ENCODE measurements around the gene HSBP1. TPM values are rescaled to one million over a fixed set of nuclear protein-coding genes. Genes with fewer than 3 reads are reported as not detected.
A peak's percentile ranks its signal among the peaks of the same experiment; 100 is the strongest.

HSBP1 gene
- total RNA-seq, 2 donors from 2014 or later, result 10.7 to 30.5 TPM

GRCh38 chr16:83806036-83806435 is 1.7 kb upstream of the HSBP1 start:
- Histone ChIP-seq H3K27me3 (no peaks in the 10 kb centered on the region), H3K9me3 (no peaks in the 10 kb centered on the region), H3K4me3 (no peak overlapping the region), H3K27ac (no peak overlapping the region), H3K4me1 (peaks cover 0 to 47% of the 10 kb centered on the region in 2 donors), H3K36me3 (peaks cover under 1% of the 10 kb centered on the region)
- DNase-seq (ENCODE audit: low spot score), result no peak
- TF ChIP-seq CTCF (IDR thresholded peaks at IDR 0.05), result no peak

GRCh38 chr16:83806731-83807130 is 1.0 kb upstream of the HSBP1 start:
- H3K4me3 ChIP-seq, result no peak overlapping the region
- TF ChIP-seq CTCF (IDR thresholded peaks at IDR 0.05), result no peak
- H3K4me1 ChIP-seq, result peaks cover 0 to 51% of the 10 kb centered on the region in 2 donors
- DNase-seq (ENCODE audit: low spot score), result no peak
- no peaks in the 10 kb centered on the region for H3K27me3 ChIP-seq
- H3K27ac ChIP-seq, result no peak overlapping the region
- no peaks in the 10 kb centered on the region for H3K9me3 ChIP-seq
- H3K36me3 ChIP-seq, result peaks cover 7% of the 10 kb centered on the region

GRCh38 chr16:83807327-83807709 is 460 bp upstream of the HSBP1 start:
- H3K9me3 ChIP-seq, result no peaks in the 10 kb centered on the region
- peak overlapping the region; percentile 90 to 93 for H3K4me3 ChIP-seq
- H3K36me3 ChIP-seq, result peaks cover 11% of the 10 kb centered on the region
- no peak for TF ChIP-seq CTCF (IDR thresholded peaks at IDR 0.05)
- DNase-seq (ENCODE audit: low spot score), result no peak
- H3K27me3 ChIP-seq, result no peaks in the 10 kb centered on the region
- peaks cover 0 to 45% of the 10 kb centered on the region in 2 donors for H3K4me1 ChIP-seq
- H3K27ac ChIP-seq, result peak overlapping the region; percentile 82 to 85

GRCh38 chr16:83808573-83809014 is 816 bp downstream of the HSBP1 start:
- DNase-seq (ENCODE audit: low spot score), result peak; percentile 47
- Histone ChIP-seq H3K36me3 (peaks cover 18% of the 10 kb centered on the region), H3K4me3 (peak overlapping the region; percentile 90 to 93), H3K27ac (peak overlapping the region; percentile 82 to 85), H3K27me3 (no peaks in the 10 kb centered on the region), H3K4me1 (peaks cover 0 to 41% of the 10 kb centered on the region in 2 donors), H3K9me3 (no peaks in the 10 kb centered on the region)
- no peak for TF ChIP-seq CTCF (IDR thresholded peaks at IDR 0.05)

- Histone ChIP-seq H3K4me3 (peak overlapping the region in 1 of 2 donors; percentile 93), H3K36me3 (peaks cover 18% of the 10 kb centered on the region), H3K4me1 (peaks cover 0 to 46% of the 10 kb centered on the region in 2 donors), H3K9me3 (no peaks in the 10 kb centered on the region), H3K27ac (no peak overlapping the region), H3K27me3 (no peaks in the 10 kb centered on the region)
- DNase-seq (ENCODE audit: low spot score), result no peak
- no peak for TF ChIP-seq CTCF (IDR thresholded peaks at IDR 0.05)
These were observed 1.3 kb downstream of the HSBP1 start for GRCh38 chr16:83809092-83809491.

- peaks cover 0 to 55% of the 10 kb centered on the region in 2 donors for H3K4me1 ChIP-seq
- peaks cover 18% of the 10 kb centered on the region for H3K36me3 ChIP-seq
- no peak overlapping the region for H3K4me3 ChIP-seq
- no peaks in the 10 kb centered on the region for H3K9me3 ChIP-seq
- TF ChIP-seq CTCF (IDR thresholded peaks at IDR 0.05), result no peak
- no peak overlapping the region for H3K27ac ChIP-seq
- DNase-seq (ENCODE audit: low spot score), result no peak
- no peaks in the 10 kb centered on the region for H3K27me3 ChIP-seq
These were observed 3.1 kb downstream of the HSBP1 start for GRCh38 chr16:83810901-83811300.

Measured in right atrium auricular region (tissue), 2 donors.